Measurements from ENCODE around the gene PCDHGA4. TPM values are rescaled to one million over a fixed set of nuclear protein-coding genes. Genes with fewer than 3 reads are reported as not detected.
"Not testable (repeated sequence)": the region's sequence is repeated elsewhere in the genome, so short reads cannot be mapped to it uniquely, and the experiment has no call there.

The PCDHGA4 gene
- total RNA-seq, 1 experiment from 2014 or later = 0.69 TPM

DNA sequence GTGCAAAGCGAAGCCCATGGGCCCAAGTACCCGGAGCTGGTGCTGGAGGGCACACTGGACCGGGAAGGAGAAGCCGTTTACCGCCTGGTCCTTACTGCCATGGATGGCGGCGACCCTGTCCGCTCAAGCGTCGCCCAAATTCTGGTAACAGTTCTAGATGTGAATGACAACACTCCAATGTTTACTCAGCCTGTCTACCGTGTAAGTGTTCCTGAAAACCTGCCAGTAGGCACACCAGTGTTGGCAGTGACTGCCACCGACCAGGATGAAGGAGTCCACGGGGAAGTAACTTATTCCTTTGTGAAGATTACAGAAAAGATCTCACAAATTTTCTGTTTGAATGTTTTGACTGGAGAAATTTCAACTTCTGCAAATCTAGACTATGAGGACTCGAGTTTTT is 19.8 kb downstream of the PCDHGA4 start:
- H3K27me3 ChIP-seq (ENCODE audit: control insufficient read depth, insufficient read depth, low read length) = 0 out of 2 replicates have a peak, but pooled peaks cover 2% of the 10 kb centered on the region
- DNase-seq (ENCODE audit: low read depth, low spot score) (no peak), ATAC-seq (no peak)
- no peak for TF ChIP-seq CTCF (IDR thresholded peaks at IDR 0.05)
- no peak for TF ChIP-seq SIN3A (IDR thresholded peaks at IDR 0.05; ENCODE audit: borderline replicate concordance, insufficient read depth, low read depth, low read length)
- no peak for TF ChIP-seq POLR2AphosphoS5 (IDR thresholded peaks at IDR 0.05; ENCODE audit: low read depth, low read length)
- TF ChIP-seq, protein P1, sequence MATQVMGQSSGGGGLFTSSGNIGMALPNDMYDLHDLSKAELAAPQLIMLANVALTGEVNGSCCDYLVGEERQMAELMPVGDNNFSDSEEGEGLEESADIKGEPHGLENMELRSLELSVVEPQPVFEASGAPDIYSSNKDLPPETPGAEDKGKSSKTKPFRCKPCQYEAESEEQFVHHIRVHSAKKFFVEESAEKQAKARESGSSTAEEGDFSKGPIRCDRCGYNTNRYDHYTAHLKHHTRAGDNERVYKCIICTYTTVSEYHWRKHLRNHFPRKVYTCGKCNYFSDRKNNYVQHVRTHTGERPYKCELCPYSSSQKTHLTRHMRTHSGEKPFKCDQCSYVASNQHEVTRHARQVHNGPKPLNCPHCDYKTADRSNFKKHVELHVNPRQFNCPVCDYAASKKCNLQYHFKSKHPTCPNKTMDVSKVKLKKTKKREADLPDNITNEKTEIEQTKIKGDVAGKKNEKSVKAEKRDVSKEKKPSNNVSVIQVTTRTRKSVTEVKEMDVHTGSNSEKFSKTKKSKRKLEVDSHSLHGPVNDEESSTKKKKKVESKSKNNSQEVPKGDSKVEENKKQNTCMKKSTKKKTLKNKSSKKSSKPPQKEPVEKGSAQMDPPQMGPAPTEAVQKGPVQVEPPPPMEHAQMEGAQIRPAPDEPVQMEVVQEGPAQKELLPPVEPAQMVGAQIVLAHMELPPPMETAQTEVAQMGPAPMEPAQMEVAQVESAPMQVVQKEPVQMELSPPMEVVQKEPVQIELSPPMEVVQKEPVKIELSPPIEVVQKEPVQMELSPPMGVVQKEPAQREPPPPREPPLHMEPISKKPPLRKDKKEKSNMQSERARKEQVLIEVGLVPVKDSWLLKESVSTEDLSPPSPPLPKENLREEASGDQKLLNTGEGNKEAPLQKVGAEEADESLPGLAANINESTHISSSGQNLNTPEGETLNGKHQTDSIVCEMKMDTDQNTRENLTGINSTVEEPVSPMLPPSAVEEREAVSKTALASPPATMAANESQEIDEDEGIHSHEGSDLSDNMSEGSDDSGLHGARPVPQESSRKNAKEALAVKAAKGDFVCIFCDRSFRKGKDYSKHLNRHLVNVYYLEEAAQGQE (IDR thresholded peaks at IDR 0.05; ENCODE audit: insufficient read depth in 1 of 2, low read depth in 2 of 2, low read length in 1 of 2) = no peak
- no peak for TF ChIP-seq TCF7L2 (IDR thresholded peaks at IDR 0.05; ENCODE audit: low read depth, low read length)
- no peak overlapping the region for H3K27ac ChIP-seq (ENCODE audit: low read length)
- no peak overlapping the region for H3K4me3 ChIP-seq (ENCODE audit: low read depth in 2 of 2, low read length in 2 of 2)
- H3K9me3 ChIP-seq (ENCODE audit: control insufficient read depth, insufficient read depth, low read depth, low read length) = peaks cover 7% of the 10 kb centered on the region; the same call in 1 of the 2 replicates
- no peaks in the 10 kb centered on the region for H3K4me1 ChIP-seq (ENCODE audit: control insufficient read depth, insufficient read depth, low read length)
- in situ Hi-C loops (cut with HindIII; ENCODE audit: low pct_unique_long_range_greater_than_20kb, low sequenced_read_pairs) = no loop called here
- BruUV-seq (replicated peaks) = no TSS peak
- CTCF ChIA-PET = no interaction called here
- POLR2A ChIA-PET = interaction anchor here (0.6 kb wide), 1 partner anchor 57 kb away, joined by 4 read pairs; no protein-coding TSS in a partner anchor
- no peaks in the 10 kb centered on the region for H3K36me3 ChIP-seq (ENCODE audit: control insufficient read depth, insufficient read depth, low read length)
- intact Hi-C loops (cut with micrococcal nuclease; ENCODE audit: unreplicated experiment) = no loop called here

- DNase-seq (ENCODE audit: low read depth, low spot score); in situ Hi-C loops (cut with HindIII; ENCODE audit: low pct_unique_long_range_greater_than_20kb, low sequenced_read_pairs); H3K4me3 ChIP-seq (ENCODE audit: low read depth in 2 of 2, low read length in 2 of 2); CTCF ChIA-PET; POLR2A ChIA-PET; BruUV-seq (replicated peaks); intact Hi-C loops (cut with micrococcal nuclease; ENCODE audit: unreplicated experiment); H3K4me1 ChIP-seq (ENCODE audit: control insufficient read depth, insufficient read depth, low read length); H3K36me3 ChIP-seq (ENCODE audit: control insufficient read depth, insufficient read depth, low read length); H3K27me3 ChIP-seq (ENCODE audit: control insufficient read depth, insufficient read depth, low read length); ATAC-seq; H3K9me3 ChIP-seq (ENCODE audit: control insufficient read depth, insufficient read depth, low read depth, low read length); H3K27ac ChIP-seq (ENCODE audit: low read length): not testable (repeated sequence)
These were observed 20.8 kb downstream of the PCDHGA4 start for GRCh38 chr5:141375444-141376155.

All from Panc1 (cell line).